MCF 10A (cell line): ENCODE results near the gene OR52I1. TPM values are rescaled to one million over a fixed set of nuclear protein-coding genes. Genes with fewer than 3 reads are reported as not detected.

Experiments
- BruUV-seq: library from RNA; stranded (reverse); fragments of 400-500 nt; replicated peaks from 2 replicates; lab custom pipeline; 2021; lab: Mats Ljungman, UMichigan
- CTCF ChIA-PET: fragments of 300-600 bp; sonication (Branson Sonifier 250); formaldehyde crosslinking; extraction: SDS; loops from one replicate; lab custom pipeline; 2021; ENCODE audit warnings: antibody characterized with exemption, inconsistent platforms; lab: Yijun Ruan, JAX
- POLR2A ChIA-PET: fragments of 300-600, 350-650 bp; sonication (Branson Sonifier 250); formaldehyde crosslinking; extraction: SDS; loops from one replicate; lab custom pipeline; 2020; ENCODE audit warnings: antibody characterized with exemption, inconsistent platforms; lab: Yijun Ruan, JAX
- DNase-seq: peaks from one replicate; pipeline ENCODE4 v3.0.0-alpha.2; 2018; ENCODE audit not compliant: unreplicated experiment
- H3K27ac Mint-ChIP-seq: one replicate; pipeline ENCODE4 v1.8.0; 2022; ENCODE audit warnings: mild to moderate bottlenecking, low read depth, mixed read lengths; ENCODE audit not compliant: unreplicated experiment
- H3K27me3 Mint-ChIP-seq: one replicate; pipeline ENCODE4 v1.8.0; 2022; ENCODE audit warnings: mixed read lengths; ENCODE audit not compliant: insufficient read depth, unreplicated experiment
- H3K36me3 Mint-ChIP-seq: one replicate; pipeline ENCODE4 v1.8.0; 2022; ENCODE audit warnings: mild to moderate bottlenecking, moderate library complexity, mixed read lengths; ENCODE audit not compliant: insufficient read depth, unreplicated experiment
- H3K4me1 Mint-ChIP-seq: one replicate; pipeline ENCODE4 v1.8.0; 2022; ENCODE audit warnings: mixed read lengths; ENCODE audit not compliant: insufficient read depth, unreplicated experiment
- H3K4me3 Mint-ChIP-seq: one replicate; pipeline ENCODE4 v1.8.0; 2022; ENCODE audit warnings: mild to moderate bottlenecking, moderate library complexity, mixed read lengths; ENCODE audit not compliant: unreplicated experiment
- H3K9me3 Mint-ChIP-seq: one replicate; pipeline ENCODE4 v1.8.0; 2022; ENCODE audit warnings: mixed read lengths; ENCODE audit not compliant: unreplicated experiment
- intact Hi-C: fragments of 100-400 bp; cut with micrococcal nuclease; formaldehyde crosslinking; loops from 2 replicates; pipeline ENCODE4 v1.14.1; 2022
- total RNA-seq: library from RNA; stranded (reverse); gene quantifications from 2 replicates; pipeline ENCODE4 v1.2.3, GENCODE V29; 2022
- TF ChIP-seq, protein P1 (sequence below): fragments of 200-600 bp; IDR thresholded peaks from one replicate; pipeline ENCODE4 v1.8.0; 2022; ENCODE audit warnings: antibody characterized with exemption, mild to moderate bottlenecking; ENCODE audit not compliant: unreplicated experiment

Gene OR52I1
- total RNA-seq, 1 experiment from 2014 or later: not detected

DNA sequence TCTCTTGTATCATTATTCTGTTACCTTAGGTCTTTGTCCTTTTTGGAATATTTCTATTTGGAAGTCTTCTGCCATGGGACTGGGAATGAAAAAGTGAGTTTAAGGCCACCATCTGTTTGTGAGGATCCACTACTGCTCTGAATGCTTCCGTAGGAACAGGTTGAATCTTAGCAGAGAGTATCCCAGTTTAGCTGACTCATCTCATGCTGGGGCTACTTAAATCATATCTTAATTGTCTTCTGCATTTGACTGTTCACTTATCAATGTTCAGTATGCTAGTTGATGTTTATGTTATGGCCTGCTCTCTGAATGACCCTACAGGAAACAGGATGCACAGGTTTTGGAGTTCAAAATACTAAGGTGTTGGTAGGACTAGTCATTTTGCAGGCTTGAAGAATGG is 13.7 kb upstream of the OR52I1 start:
- Mint-ChIP-seq H3K27ac (no peak overlapping the region), H3K36me3 (no peaks in the 10 kb centered on the region), H3K4me1 (no peaks in the 10 kb centered on the region), H3K9me3 (no peaks in the 10 kb centered on the region), H3K4me3 (no peak overlapping the region), H3K27me3 (peaks cover 49% of the 10 kb centered on the region)
- DNase-seq: no peak
- intact Hi-C loops: no loop called here
- ChIA-PET POLR2A (interaction anchor here (0.5 kb wide), 1 partner anchor 458 kb away, joined by 6 read pairs; no protein-coding TSS in a partner anchor), CTCF (interaction anchor here (1.3 kb wide), 1 partner anchor 393 kb away, joined by 3 read pairs; no protein-coding TSS in a partner anchor)
- no TSS peak for BruUV-seq
- TF ChIP-seq, protein P1, sequence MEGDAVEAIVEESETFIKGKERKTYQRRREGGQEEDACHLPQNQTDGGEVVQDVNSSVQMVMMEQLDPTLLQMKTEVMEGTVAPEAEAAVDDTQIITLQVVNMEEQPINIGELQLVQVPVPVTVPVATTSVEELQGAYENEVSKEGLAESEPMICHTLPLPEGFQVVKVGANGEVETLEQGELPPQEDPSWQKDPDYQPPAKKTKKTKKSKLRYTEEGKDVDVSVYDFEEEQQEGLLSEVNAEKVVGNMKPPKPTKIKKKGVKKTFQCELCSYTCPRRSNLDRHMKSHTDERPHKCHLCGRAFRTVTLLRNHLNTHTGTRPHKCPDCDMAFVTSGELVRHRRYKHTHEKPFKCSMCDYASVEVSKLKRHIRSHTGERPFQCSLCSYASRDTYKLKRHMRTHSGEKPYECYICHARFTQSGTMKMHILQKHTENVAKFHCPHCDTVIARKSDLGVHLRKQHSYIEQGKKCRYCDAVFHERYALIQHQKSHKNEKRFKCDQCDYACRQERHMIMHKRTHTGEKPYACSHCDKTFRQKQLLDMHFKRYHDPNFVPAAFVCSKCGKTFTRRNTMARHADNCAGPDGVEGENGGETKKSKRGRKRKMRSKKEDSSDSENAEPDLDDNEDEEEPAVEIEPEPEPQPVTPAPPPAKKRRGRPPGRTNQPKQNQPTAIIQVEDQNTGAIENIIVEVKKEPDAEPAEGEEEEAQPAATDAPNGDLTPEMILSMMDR: no peak

DNA sequence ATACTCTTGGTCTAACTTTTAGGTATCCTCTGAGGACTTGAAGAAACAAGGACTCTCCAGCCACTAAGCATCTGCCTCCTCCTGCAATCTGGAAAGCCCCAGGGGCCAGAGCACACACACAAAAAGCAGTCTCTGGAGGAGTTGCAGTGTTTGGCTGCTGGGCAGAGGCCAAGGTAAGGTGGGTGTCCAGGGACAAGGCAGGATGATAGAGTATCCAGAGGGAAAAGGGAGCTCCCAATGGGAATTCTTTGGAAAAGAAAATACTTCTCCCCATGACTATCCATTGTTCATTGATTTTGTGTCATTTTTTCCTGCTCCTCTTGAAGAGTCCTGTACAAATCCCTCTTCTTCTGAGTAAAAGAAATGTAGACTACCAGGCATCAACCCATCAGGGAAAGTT is 12.4 kb upstream of the OR52I1 start, which contains the start of gene OR52I2:
OR52I2 (plus strand) TSS at position 301 of the 400 bp plus-strand sequence.
- H3K27me3 Mint-ChIP-seq: peaks cover 49% of the 10 kb centered on the region
- TF ChIP-seq, protein P1: no peak
- no TSS peak for BruUV-seq
- H3K4me3 Mint-ChIP-seq: no peak within 1 kb of the TSS
- intact Hi-C loops: no loop called here
- H3K36me3 Mint-ChIP-seq: no peaks in the 10 kb centered on the region
- no peaks in the 10 kb centered on the region for H3K4me1 Mint-ChIP-seq
- ChIA-PET POLR2A (no interaction called here), CTCF (no interaction called here)
- DNase-seq: no peak
- no peak within 1 kb of the TSS for H3K27ac Mint-ChIP-seq
- H3K9me3 Mint-ChIP-seq: no peaks in the 10 kb centered on the region

DNA sequence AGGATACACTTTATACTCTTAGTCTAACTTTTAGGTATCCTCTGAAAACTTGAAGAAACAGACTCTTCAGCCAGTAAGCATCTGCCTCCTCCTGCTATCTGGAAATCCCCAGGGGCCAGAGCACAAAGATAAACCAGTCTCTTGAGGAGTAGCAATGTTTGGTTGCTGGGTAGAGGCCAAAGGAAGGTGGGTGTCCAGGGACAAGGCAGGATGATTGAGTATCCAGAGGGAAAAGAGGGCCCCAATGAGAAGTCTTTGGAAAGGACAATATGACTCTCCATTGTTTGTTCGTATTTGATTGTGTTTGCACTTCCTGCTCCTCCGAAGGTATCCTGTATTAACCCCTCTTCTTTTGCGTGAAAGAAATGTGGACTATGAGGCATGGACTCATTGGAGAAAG is 4.8 kb upstream of the OR52I1 start:
- no peak for DNase-seq
- no TSS peak for BruUV-seq
- CTCF ChIA-PET: interaction anchor here (0.8 kb wide), 1 partner anchor 402 kb away, joined by 3 read pairs; no protein-coding TSS in a partner anchor
- Mint-ChIP-seq H3K36me3 (no peaks in the 10 kb centered on the region), H3K9me3 (no peaks in the 10 kb centered on the region), H3K27me3 (peaks cover 29% of the 10 kb centered on the region), H3K4me1 (no peaks in the 10 kb centered on the region), H3K4me3 (no peak overlapping the region), H3K27ac (no peak overlapping the region)
- TF ChIP-seq, protein P1: no peak
- POLR2A ChIA-PET: no interaction called here
- intact Hi-C loops: no loop called here

DNA sequence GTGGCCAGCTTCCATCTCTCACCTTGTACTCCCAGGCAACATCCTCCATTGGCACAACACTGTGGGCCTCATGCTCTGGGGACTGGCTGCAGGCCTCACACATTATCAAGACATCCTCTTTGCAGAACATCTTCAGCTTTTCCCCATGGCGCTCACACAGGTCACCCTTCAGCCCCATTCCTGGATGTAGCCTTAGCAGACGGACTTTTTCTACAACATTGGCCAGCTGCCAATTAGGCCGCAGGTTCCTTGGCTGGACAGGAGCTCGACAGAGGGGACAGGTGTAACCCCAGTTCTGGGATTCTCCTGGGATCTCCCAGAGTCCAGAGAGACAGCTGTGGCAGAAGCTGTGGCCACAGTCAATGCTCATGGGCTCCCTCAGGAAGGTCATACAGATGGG is 11.2 kb downstream of the OR52I1 start:
- DNase-seq: no peak
- ChIA-PET POLR2A (no interaction called here), CTCF (interaction anchor here (0.7 to 1.7 kb wide), 3 partner anchors 21 to 142 kb away, joined by 3 to 10 read pairs (median 7); partner anchors contain the start of gene OR51D1)
- intact Hi-C loops: loop anchor here (5.0 kb wide), 1 partner anchor 418 kb away; no protein-coding TSS in a partner anchor
- Mint-ChIP-seq H3K4me3 (no peak overlapping the region), H3K9me3 (no peaks in the 10 kb centered on the region), H3K27me3 (no peaks in the 10 kb centered on the region), H3K4me1 (peaks cover 18% of the 10 kb centered on the region), H3K27ac (no peak overlapping the region), H3K36me3 (peaks cover 29% of the 10 kb centered on the region)
- BruUV-seq: no TSS peak
- TF ChIP-seq, protein P1: no peak
